Lung (tissue), 12 donors: Measurements from ENCODE around the gene RPL21. TPM values are rescaled to one million over a fixed set of nuclear protein-coding genes. Genes with fewer than 3 reads are reported as not detected.
A peak's percentile ranks its signal among the peaks of the same experiment; 100 is the strongest.

Experiments used
- ATAC-seq: fragments of 200-7000 bp; cut with Tn5 transposase; one replicate; pipeline ENCODE4 v1.9.1; 2020; ENCODE audit warnings: moderate number of reproducible peaks; ENCODE audit not compliant: insufficient read depth, low FRiP score
- DNase-seq, 3 donors: peaks; one replicate each; pipeline ENCODE4 v3.0.0-alpha.2; 2013 to 2017
- H3K27ac ChIP-seq, 2 donors: one replicate each; pipeline ENCODE4 v1.5.1; 2013; ENCODE audit warnings: mild to moderate bottlenecking in 2 of 2, moderate library complexity in 2 of 2, control low read depth in 1 of 2, inconsistent platforms in 1 of 2, low read depth in 1 of 2, low read length in 1 of 2
- H3K27me3 ChIP-seq, 3 donors: one replicate each; pipeline ENCODE4 v1.5.1; 2013; ENCODE audit warnings: low read length in 2 of 3; ENCODE audit not compliant: control insufficient read depth in 3 of 3, insufficient read depth in 3 of 3
- H3K36me3 ChIP-seq, 4 donors: one replicate each; pipeline ENCODE4 v1.5.1; 2013; ENCODE audit warnings: low read length in 4 of 4, mild to moderate bottlenecking in 1 of 4, moderate library complexity in 1 of 4; ENCODE audit not compliant: control insufficient read depth in 4 of 4, insufficient read depth in 4 of 4
- H3K4me1 ChIP-seq, 5 donors: one replicate each; pipeline ENCODE4 v1.5.1; 2013; ENCODE audit warnings: low read length in 5 of 5, mild to moderate bottlenecking in 2 of 5, moderate library complexity in 1 of 5; ENCODE audit not compliant: control insufficient read depth in 5 of 5, insufficient read depth in 5 of 5
- H3K4me3 ChIP-seq: one replicate; pipeline ENCODE4 v1.5.1; 2013; ENCODE audit warnings: mild to moderate bottlenecking, control low read depth, moderate library complexity
- H3K9ac ChIP-seq, 2 donors: one replicate each; pipeline ENCODE4 v1.5.1; 2013; ENCODE audit warnings: low read length in 2 of 2, control low read depth in 1 of 2; ENCODE audit not compliant: insufficient read depth in 1 of 2
- H3K9me3 ChIP-seq, 4 donors: one replicate each; pipeline ENCODE4 v1.5.1; 2013; ENCODE audit warnings: low read length in 3 of 4, mild to moderate bottlenecking in 1 of 4, moderate library complexity in 1 of 4; ENCODE audit not compliant: control insufficient read depth in 4 of 4, insufficient read depth in 3 of 4
- WGBS, 2 donors: extraction: QIAGEN DNeasy Blood & Tissue Kit; methylation state at CpG; one replicate each; pipeline ENCODE4 v1.1.7; 2013; 5-methylcytosine and 5-hydroxymethylcytosine counted together
- polyA plus RNA-seq, 2 donors: library from polyadenylated mRNA; stranded (reverse); fragments of 200-250 nt; gene quantifications; one replicate each; pipeline ENCODE4 v1.2.1, GENCODE V29; 2013
- total RNA-seq, 2 donors: library from RNA; depleted of rRNA in 1 of 2; stranded (reverse); fragments of >200 nt in 1 of 2; gene quantifications; one replicate each; pipeline ENCODE4 v1.2.1, GENCODE V29; 2014 to 2021
- TF ChIP-seq, protein P1 (sequence below): IDR thresholded peaks from 2 replicates; pipeline ENCODE4 v1.5.1; 2012; ENCODE audit warnings: mild to moderate bottlenecking; ENCODE audit errors: control extremely low read depth, extremely low read depth
- donor health status: control.
- donor health status: control.
- donor health status: Bipolar disorder and iron deficiency.
- donor health status: healthy.
- donor health status: DM: yes; HTN: yes; CAD: no.

The RPL21 gene
- total and polyA plus RNA-seq, 4 donors = 796 to 1,951 (median 915) TPM

DNA sequence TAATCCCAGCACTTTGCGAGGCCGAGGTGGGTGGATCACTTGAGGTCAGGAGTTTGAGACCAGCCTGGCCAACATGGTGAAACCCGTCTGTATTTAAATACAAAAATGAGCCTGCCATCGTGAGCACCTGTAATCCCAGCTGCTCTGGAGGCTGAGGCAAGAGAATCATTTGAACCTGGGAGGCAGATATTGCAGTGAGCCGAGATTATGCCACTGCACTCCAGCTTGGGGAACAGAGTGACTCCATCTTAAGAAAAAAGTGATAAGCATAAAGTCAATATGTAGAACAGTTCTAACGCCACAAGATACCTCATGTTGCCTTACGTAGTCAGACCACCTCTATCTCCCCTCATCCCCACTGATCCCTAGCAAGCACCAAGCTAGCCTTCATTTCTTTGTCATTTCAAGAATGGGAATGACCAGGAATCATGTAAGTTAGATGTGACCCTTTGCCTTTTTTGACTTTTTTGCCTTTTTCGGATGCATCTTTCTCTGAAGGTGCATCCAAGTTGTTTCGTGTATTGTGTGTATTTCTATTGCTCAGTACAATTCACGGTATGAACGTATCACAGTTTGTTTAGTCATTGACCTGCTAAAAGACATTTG, 6.4 kb downstream of the RPL21 start:
- peaks cover 0 to 11% (median 8%) of the 10 kb centered on the region in 5 donors for H3K4me1 ChIP-seq
- H3K36me3 ChIP-seq = peaks cover 18 to 43% (median 22%) of the 10 kb centered on the region in 4 donors
- H3K27ac ChIP-seq = no peak overlapping the region
- no peaks in the 10 kb centered on the region for H3K9me3 ChIP-seq
- H3K9ac ChIP-seq = no peak overlapping the region
- ATAC-seq (no peak), DNase-seq (no peak)
- H3K27me3 ChIP-seq = no peaks in the 10 kb centered on the region
- no peak overlapping the region for H3K4me3 ChIP-seq
- TF ChIP-seq, protein P1, sequence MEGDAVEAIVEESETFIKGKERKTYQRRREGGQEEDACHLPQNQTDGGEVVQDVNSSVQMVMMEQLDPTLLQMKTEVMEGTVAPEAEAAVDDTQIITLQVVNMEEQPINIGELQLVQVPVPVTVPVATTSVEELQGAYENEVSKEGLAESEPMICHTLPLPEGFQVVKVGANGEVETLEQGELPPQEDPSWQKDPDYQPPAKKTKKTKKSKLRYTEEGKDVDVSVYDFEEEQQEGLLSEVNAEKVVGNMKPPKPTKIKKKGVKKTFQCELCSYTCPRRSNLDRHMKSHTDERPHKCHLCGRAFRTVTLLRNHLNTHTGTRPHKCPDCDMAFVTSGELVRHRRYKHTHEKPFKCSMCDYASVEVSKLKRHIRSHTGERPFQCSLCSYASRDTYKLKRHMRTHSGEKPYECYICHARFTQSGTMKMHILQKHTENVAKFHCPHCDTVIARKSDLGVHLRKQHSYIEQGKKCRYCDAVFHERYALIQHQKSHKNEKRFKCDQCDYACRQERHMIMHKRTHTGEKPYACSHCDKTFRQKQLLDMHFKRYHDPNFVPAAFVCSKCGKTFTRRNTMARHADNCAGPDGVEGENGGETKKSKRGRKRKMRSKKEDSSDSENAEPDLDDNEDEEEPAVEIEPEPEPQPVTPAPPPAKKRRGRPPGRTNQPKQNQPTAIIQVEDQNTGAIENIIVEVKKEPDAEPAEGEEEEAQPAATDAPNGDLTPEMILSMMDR = no peak
- WGBS, 2 donors = 90% methylated on average over 11 of the region's 11 CpGs

GRCh38 chr13:27258637-27259386, 7.5 kb downstream of the RPL21 start:
- WGBS, 2 donors = 90 to 96% methylated on average over 5 of the region's 5 CpGs
- DNase-seq (no peak), ATAC-seq (no peak)
- Histone ChIP-seq H3K4me1 (peaks cover 0 to 3% (median 0%) of the 10 kb centered on the region in 5 donors), H3K27me3 (no peaks in the 10 kb centered on the region), H3K4me3 (no peak overlapping the region), H3K9ac (no peak overlapping the region), H3K27ac (no peak overlapping the region), H3K9me3 (no peaks in the 10 kb centered on the region), H3K36me3 (peaks cover 18 to 43% (median 22%) of the 10 kb centered on the region in 4 donors)
- TF ChIP-seq, protein P1 = no peak

GRCh38 chr13:27259831-27260230, 8.5 kb downstream of the RPL21 start:
- TF ChIP-seq, protein P1 = no peak
- Histone ChIP-seq H3K36me3 (peaks cover 17 to 37% (median 21%) of the 10 kb centered on the region in 4 donors), H3K9me3 (no peaks in the 10 kb centered on the region), H3K4me3 (no peak overlapping the region), H3K9ac (no peak overlapping the region), H3K27ac (peak overlapping the region in 1 of 2 donors; percentile 6), H3K4me1 (no peaks in the 10 kb centered on the region), H3K27me3 (no peaks in the 10 kb centered on the region)
- ATAC-seq (no peak), DNase-seq (no peak)
- 14 to 40% methylated on average over 2 of the region's 2 CpGs for WGBS, 2 donors
